Neural progenitor cell (in vitro differentiated cells): Measurements from ENCODE around the gene RASD1.

Source experiments
- CTCF ChIP-seq: fragments of 200-600 bp; sonication (generic); IDR thresholded peaks from 2 replicates; pipeline ENCODE4 v1.5.1; 2017; ENCODE audit warnings: antibody characterized with exemption, mild to moderate bottlenecking
- EZH2 ChIP-seq: fragments of 200-600 bp; sonication (generic); IDR thresholded peaks from 2 replicates; pipeline ENCODE4 v1.6.1; 2017; ENCODE audit warnings: antibody characterized with exemption, mild to moderate bottlenecking, moderate library complexity
- EZH2phosphoT487 ChIP-seq: fragments of 200-600 bp; sonication (generic); IDR thresholded peaks from 2 replicates; pipeline ENCODE4 v1.6.1; 2017; ENCODE audit warnings: antibody characterized with exemption

DNA sequence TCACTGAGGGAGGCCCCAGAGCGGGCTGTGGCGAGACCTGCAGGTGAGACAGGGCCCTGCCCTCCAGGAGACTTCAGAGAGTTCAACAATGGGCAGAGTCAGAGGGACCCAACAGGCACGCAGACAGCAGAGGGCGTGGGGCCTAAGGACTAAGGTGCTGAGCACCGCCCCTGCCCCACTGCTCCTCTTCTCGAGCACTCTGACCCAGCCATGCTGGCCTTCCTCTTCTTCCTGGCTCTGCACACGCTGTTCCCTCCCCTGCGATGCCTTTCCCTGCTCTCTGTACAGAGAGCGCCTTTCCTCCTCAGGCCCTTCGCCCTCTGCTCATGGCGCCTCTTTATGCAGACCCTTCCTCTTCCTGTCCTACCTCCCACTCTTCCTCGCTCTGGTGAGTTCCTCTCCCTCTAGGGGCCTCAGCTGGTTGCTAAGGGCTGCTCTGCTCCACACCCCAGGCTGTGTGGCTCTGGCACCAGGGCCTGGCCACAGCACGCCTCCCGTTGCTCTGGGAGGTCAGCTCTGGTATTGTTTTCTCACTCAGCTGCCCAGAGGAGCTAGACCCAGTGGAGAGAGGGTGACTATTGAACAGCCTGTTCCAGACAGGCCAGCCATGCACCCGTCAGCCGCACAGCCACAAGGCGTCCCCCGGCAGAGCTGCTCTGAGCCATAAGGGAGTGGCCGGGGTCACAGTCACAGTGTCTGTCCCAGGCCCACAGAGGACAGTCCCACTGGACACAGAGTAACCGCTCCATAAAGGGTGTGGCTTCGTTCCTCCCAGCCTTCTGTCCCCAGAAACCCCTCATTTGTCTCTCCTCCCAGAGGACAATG, 13.6 kb upstream of the RASD1 start:
- TF ChIP-seq CTCF = no peak
- TF ChIP-seq EZH2 = no peak
- TF ChIP-seq EZH2phosphoT487 = no peak
